GM10248 (cell line): ENCODE results near the gene CDK9.

Experiments used
- CTCF ChIA-PET: fragments of 300-600 bp; sonication (Branson Sonifier 250); formaldehyde crosslinking; extraction: SDS; loops from one replicate; lab custom pipeline; 2021; ENCODE audit warnings: antibody characterized with exemption; lab: Yijun Ruan, JAX
- POLR2A ChIA-PET: fragments of 350-650 bp; sonication (Branson Sonifier 250); formaldehyde crosslinking; extraction: SDS; loops from one replicate; lab custom pipeline; 2020; ENCODE audit warnings: antibody characterized with exemption; lab: Yijun Ruan, JAX
- DNase-seq: peaks from one replicate; pipeline ENCODE4 v3.0.0; 2012; ENCODE audit errors: extremely low spot score
- TF ChIP-seq, protein P1 (sequence below): IDR thresholded peaks from 2 replicates; pipeline ENCODE4 v1.5.1; 2012; ENCODE audit warnings: mild to moderate bottlenecking, low read depth; ENCODE audit errors: extremely low read depth, missing control alignments, control extremely low read depth

CDK9 gene

DNA sequence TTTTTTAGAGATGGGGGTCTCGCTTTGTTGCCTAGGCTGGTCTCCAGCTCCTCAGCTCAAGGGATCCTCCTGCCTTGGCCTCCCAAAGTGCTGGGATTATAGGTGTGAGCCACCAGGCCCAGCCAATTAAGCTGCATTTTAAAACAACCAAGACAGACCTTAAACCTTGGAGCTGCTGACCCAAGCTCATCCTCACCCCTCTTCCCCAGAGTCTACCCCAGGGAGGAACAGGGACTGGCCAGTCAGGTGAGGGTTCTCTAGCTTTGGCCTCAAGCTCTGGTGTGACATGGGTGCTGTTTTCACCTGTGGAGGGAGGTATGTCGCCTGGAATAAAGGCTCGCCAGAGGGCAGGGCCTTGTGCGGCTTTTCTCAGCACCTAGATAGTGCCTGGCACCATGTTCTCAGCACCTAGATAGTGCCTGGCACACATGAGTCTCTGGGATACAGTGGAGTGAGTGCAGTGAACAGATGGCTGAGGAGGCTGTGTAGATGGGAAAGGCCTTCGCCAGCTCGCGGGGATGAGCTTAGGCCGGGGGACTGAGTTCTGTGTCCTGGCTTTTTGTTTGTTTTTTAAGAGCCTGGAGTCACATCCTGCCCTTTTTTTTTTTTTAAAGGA is 7.4 kb downstream of the CDK9 start:
- CTCF ChIA-PET, result interaction anchor here (0.8 to 2.1 kb wide), 9 partner anchors 8 to 129 kb away, joined by 3 to 9 read pairs (median 4); partner anchors contain the start of gene TOR2A
- TF ChIP-seq, protein P1, sequence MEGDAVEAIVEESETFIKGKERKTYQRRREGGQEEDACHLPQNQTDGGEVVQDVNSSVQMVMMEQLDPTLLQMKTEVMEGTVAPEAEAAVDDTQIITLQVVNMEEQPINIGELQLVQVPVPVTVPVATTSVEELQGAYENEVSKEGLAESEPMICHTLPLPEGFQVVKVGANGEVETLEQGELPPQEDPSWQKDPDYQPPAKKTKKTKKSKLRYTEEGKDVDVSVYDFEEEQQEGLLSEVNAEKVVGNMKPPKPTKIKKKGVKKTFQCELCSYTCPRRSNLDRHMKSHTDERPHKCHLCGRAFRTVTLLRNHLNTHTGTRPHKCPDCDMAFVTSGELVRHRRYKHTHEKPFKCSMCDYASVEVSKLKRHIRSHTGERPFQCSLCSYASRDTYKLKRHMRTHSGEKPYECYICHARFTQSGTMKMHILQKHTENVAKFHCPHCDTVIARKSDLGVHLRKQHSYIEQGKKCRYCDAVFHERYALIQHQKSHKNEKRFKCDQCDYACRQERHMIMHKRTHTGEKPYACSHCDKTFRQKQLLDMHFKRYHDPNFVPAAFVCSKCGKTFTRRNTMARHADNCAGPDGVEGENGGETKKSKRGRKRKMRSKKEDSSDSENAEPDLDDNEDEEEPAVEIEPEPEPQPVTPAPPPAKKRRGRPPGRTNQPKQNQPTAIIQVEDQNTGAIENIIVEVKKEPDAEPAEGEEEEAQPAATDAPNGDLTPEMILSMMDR, result no peak
- DNase-seq, result no peak
- POLR2A ChIA-PET, result interaction anchor here (0.6 to 1.6 kb wide), 2 partner anchors 77 to 123 kb away, joined by 4 to 6 read pairs; partner anchors contain the start of gene ST6GALNAC4

DNA sequence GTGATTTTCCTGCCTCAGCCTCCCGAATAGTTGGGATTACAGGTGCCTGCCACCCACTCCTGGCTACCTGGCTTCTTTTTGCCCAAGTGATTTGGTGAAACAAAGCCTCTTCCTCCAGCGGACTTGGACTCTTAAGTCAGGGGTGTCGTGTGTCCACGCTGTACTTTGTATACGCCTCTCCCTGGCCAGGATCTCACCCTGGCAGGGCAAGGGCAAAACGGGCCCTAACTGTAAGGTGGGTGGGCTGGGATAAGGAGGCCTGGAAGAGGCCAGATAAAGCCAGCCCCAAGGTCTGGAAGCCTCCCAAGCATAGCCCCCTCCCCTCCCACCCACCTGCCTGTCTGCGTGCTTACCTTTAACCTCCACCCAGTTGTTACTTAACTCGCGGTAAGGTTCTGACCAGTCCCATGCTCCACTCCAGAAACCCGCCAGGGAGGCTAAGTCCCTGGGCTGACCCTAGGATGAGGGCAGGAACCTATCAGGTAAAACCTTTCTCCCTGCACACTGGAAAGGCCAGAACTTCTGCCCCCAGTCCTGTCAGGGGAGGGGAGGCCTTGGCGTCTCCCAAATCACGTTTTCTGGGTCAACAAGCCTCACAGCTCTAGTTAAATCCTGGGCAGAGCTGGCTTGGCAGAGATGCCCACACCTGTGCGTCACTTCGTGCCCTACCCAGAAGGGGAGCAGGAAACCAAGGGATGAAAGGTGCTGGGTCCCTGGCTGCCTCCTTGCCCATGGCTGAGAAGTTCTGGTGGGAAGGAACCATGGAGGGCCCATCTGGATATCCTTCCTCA is 8.4 kb downstream of the CDK9 start:
- ChIA-PET CTCF (interaction anchor here (1.2 to 2.1 kb wide), 3 partner anchors 8 to 128 kb away, joined by 4 to 9 read pairs (median 6); partner anchors contain the start of gene CDK9), POLR2A (no interaction called here)
- TF ChIP-seq, protein P1, result no peak
- no peak for DNase-seq

- POLR2A ChIA-PET, result interaction anchor here (0.6 to 1.7 kb wide), 4 partner anchors 11 to 102 kb away, joined by 3 to 6 read pairs (median 4); partner anchors contain the start of gene CDK9
- DNase-seq, result no peak
- TF ChIP-seq, protein P1, result no peak
- CTCF ChIA-PET, result interaction anchor here (1.1 to 3.6 kb wide), 3 partner anchors 10 to 125 kb away, joined by 3 to 21 read pairs (median 3); partner anchors contain the start of gene CDK9
Measured at GRCh38 chr9:127796225-127796813, 10.5 kb downstream of the CDK9 start.

DNA sequence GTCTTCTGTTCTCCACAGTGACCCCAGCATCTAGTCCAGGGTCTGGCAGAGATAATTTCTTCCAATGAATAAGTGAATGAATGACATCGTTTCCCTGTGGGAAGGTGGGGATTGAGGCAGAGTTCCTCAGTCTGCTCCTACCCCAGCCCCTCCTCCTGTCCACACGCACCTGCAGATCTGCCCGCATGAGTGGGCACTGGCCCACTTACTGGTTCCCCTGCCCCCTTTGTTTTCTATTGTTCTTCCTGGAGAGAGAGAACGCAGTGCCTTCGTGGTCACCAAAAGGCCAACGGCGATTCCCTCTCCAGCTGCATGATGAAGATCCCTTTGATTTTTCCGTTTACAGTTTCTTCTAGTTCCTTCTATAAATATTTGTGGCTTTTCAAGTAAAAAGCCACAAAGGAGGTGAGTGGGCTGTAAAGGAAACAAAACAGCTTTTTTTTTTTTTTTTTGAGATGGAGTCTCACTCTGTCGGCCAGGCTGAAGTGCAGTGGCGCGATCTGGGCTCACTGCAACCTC is 11.1 kb downstream of the CDK9 start:
- ChIA-PET POLR2A (interaction anchor here (0.6 to 1.7 kb wide), 5 partner anchors 12 to 179 kb away, joined by 3 to 6 read pairs (median 4); partner anchors contain the start of gene CDK9), CTCF (interaction anchor here (3.6 kb wide), 1 partner anchor 10 kb away, joined by 21 read pairs; the partner anchor contains the start of gene CDK9)
- TF ChIP-seq, protein P1, result no peak
- DNase-seq, result no peak

- no peak for DNase-seq
- TF ChIP-seq, protein P1, result no peak
- CTCF ChIA-PET, result interaction anchor here (0.7 to 2.1 kb wide), 7 partner anchors 10 to 120 kb away, joined by 3 to 12 read pairs (median 4); partner anchors contain the start of genes CDK9, SH2D3C and TOR2A
- POLR2A ChIA-PET, result interaction anchor here (1.0 to 1.1 kb wide), 3 partner anchors 10 to 59 kb away, joined by 3 to 5 read pairs (median 4); no protein-coding TSS in a partner anchor
Measured at GRCh38 chr9:127801955-127802575, 16.2 kb downstream of the CDK9 start.
